ENCODE measurements around the gene HYAL3.

DNA sequence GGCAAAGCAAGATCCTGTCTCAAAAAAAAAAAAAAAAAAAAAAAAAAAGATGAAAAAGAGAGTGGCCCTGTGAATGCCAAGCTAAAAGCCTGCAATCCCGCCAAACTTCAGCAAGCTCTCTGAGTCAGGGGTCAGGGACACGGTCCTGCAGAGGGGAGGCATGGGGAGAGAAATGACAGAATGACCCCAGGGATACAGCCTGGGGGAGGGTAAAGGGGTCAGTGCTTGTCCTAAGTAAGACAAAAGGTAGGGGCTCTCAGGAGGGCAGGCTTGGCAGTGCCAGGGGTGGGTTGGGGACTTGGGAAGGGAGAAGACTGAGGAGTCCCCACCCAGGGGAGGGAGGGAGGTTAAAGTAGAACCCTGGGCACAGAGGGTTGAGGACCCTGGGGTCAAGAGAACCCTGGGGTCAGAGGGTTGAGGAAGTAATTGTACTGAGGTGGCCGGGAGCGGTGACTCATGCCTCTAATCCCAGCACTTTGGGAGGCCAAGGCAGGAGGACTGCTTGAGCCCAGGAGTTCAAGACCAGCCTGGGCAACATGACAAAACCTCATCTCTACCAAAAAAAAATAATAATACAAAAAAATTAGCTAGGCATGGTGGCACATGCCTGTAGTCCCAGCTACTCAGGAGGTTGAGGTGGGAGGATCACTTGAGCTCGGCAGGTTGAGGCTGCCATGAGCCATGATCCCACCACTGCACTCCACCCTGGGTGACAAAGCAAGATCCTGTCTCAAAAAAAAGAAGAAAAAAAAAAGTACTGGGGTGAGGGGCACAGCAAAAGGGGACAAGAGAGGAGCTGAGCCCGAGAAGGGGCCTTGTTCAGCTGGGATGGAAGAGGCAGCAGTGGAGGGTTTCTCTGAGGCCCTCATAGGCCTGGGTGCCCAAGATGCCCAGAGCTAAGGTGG lies 35.5 kb downstream of the HYAL3 start:
- TF ChIP-seq, protein P1, sequence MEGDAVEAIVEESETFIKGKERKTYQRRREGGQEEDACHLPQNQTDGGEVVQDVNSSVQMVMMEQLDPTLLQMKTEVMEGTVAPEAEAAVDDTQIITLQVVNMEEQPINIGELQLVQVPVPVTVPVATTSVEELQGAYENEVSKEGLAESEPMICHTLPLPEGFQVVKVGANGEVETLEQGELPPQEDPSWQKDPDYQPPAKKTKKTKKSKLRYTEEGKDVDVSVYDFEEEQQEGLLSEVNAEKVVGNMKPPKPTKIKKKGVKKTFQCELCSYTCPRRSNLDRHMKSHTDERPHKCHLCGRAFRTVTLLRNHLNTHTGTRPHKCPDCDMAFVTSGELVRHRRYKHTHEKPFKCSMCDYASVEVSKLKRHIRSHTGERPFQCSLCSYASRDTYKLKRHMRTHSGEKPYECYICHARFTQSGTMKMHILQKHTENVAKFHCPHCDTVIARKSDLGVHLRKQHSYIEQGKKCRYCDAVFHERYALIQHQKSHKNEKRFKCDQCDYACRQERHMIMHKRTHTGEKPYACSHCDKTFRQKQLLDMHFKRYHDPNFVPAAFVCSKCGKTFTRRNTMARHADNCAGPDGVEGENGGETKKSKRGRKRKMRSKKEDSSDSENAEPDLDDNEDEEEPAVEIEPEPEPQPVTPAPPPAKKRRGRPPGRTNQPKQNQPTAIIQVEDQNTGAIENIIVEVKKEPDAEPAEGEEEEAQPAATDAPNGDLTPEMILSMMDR (IDR thresholded peaks at IDR 0.05), result no peak
- no peak for TF ChIP-seq EP300 (IDR thresholded peaks at IDR 0.05)

Measured in esophagus muscularis mucosa (tissue), 3 donors.